ENCODE data around the gene TMEM51. TPM values are rescaled to one million over a fixed set of nuclear protein-coding genes. Genes with fewer than 3 reads are reported as not detected.

The TMEM51 gene
- total RNA-seq, 1 experiment from 2014 or later, result 10.4 TPM

- POLR2A ChIA-PET, result no interaction called here
- no peak overlapping the region for H3K27ac Mint-ChIP-seq
- H3K27me3 Mint-ChIP-seq (ENCODE audit: low read depth), result peaks cover 25% of the 10 kb centered on the region
- TF ChIP-seq IRF2 (CRISPR knock-in tag; IDR thresholded peaks at IDR 0.05; ENCODE audit: borderline replicate concordance, low read depth) (no peak), SP1 (CRISPR knock-in tag; conservative IDR thresholded peaks at IDR 0.05) (no peak), MYBL2 (CRISPR knock-in tag; IDR thresholded peaks at IDR 0.05) (no peak), ETV6 (CRISPR knock-in tag; IDR thresholded peaks at IDR 0.05) (no peak), TEAD1 (CRISPR knock-in tag; IDR thresholded peaks at IDR 0.05) (no peak), ZNF281 (CRISPR knock-in tag; IDR thresholded peaks at IDR 0.05) (no peak), ZNF232 (CRISPR knock-in tag; IDR thresholded peaks at IDR 0.05) (no peak), ZNF532 (CRISPR knock-in tag; IDR thresholded peaks at IDR 0.05; ENCODE audit: borderline replicate concordance) (no peak), AFF4 (CRISPR knock-in tag; IDR thresholded peaks at IDR 0.05; ENCODE audit: borderline replicate concordance) (no peak), ZNF512 (CRISPR knock-in tag; IDR thresholded peaks at IDR 0.05; ENCODE audit: borderline replicate concordance) (no peak), RORB (CRISPR knock-in tag; IDR thresholded peaks at IDR 0.05) (no peak), ATF6 (CRISPR knock-in tag; IDR thresholded peaks at IDR 0.05) (no peak)
- ATAC-seq (no peak), DNase-seq (ENCODE audit: low spot score) (no peak)
- no peaks in the 10 kb centered on the region for H3K36me3 Mint-ChIP-seq
- no peaks in the 10 kb centered on the region for H3K9me3 Mint-ChIP-seq
- peaks cover 47% of the 10 kb centered on the region for H3K4me1 Mint-ChIP-seq
- H3K4me3 Mint-ChIP-seq, result no peak overlapping the region
- CTCF ChIA-PET, result no interaction called here
Observed at GRCh38 chr1:15103906-15104305, 49.6 kb upstream of the TMEM51 start.
